Right ventricle myocardium inferior (tissue), 1 donor: Measurements from ENCODE around the gene FOXO3. TPM values are rescaled to one million over a fixed set of nuclear protein-coding genes. Genes with fewer than 3 reads are reported as not detected.
A peak's percentile ranks its signal among the peaks of the same experiment; 100 is the strongest.
"Not testable (repeated sequence)": the region's sequence is repeated elsewhere in the genome, so short reads cannot be mapped to it uniquely, and the experiment has no call there.

ENCODE experiments used
- ATAC-seq: fragments of 200-7000 bp; cut with Tn5 transposase; one replicate; pipeline ENCODE4 v1.9.1; 2020; ENCODE audit warnings: mild to moderate bottlenecking, moderate library complexity
- DNase-seq: peaks from one replicate; pipeline ENCODE4 v3.0.0; 2021; ENCODE audit errors: missing footprints
- intact Hi-C: fragments of 100-400 bp; cut with DNase I; formaldehyde crosslinking; loops from one replicate; pipeline ENCODE4 v1.11.0; 2022
- total RNA-seq: library from RNA; stranded (reverse); fragmentation: NEBNext Ultra II Directional; extraction: Animal tissue kit (Norgen Biotek cat#: 25700); gene quantifications from one replicate; pipeline ENCODE4 v1.2.1, GENCODE V29; 2021
- donor health status: DM: no; HTN: yes; CAD: no; lungs with severe emphysema.

Gene FOXO3
- total RNA-seq, 1 donor from 2014 or later: 32.3 TPM

- ATAC-seq (no peak), DNase-seq (no peak)
- intact Hi-C loops: no loop called here
These were observed 82.5 kb downstream of the FOXO3 start for GRCh38 chr6:108643184-108643583.

- intact Hi-C loops: no loop called here
- DNase-seq: no peak
- peak; percentile 60 for ATAC-seq
These were observed 83.5 kb downstream of the FOXO3 start for GRCh38 chr6:108644252-108644651.

- ATAC-seq (no peak), DNase-seq (no peak)
- intact Hi-C loops: no loop called here
These were observed 87.5 kb downstream of the FOXO3 start for GRCh38 chr6:108648191-108648590.

- DNase-seq (no peak), ATAC-seq (no peak)
- intact Hi-C loops: loop anchor here (2.0 kb wide), 1 partner anchor 18 kb away; no protein-coding TSS in a partner anchor
These were observed 89.6 kb downstream of the FOXO3 start for GRCh38 chr6:108650325-108650724.

GRCh38 chr6:108650781-108651180 lies 90.1 kb downstream of the FOXO3 start:
- no peak for DNase-seq
- intact Hi-C loops: loop anchor here (2.0 kb wide), 1 partner anchor 18 kb away; no protein-coding TSS in a partner anchor
- no peak for ATAC-seq

GRCh38 chr6:108651340-108652227 lies 90.9 kb downstream of the FOXO3 start:
- DNase-seq (no peak), ATAC-seq (peak; percentile 38)
- intact Hi-C loops: loop anchor here (2.0 kb wide), 1 partner anchor 19 kb away; no protein-coding TSS in a partner anchor

GRCh38 chr6:108652375-108652774 lies 91.7 kb downstream of the FOXO3 start:
- intact Hi-C loops: no loop called here
- ATAC-seq (no peak), DNase-seq (no peak)

GRCh38 chr6:108653949-108654348 lies 93.2 kb downstream of the FOXO3 start:
- intact Hi-C loops: loop anchor here (1.0 kb wide), 2 partner anchors 65 to 95 kb away; no protein-coding TSS in a partner anchor
- ATAC-seq (peak; percentile 81), DNase-seq (no peak)

- intact Hi-C loops: loop anchor here (1.0 to 5.0 kb wide), 3 partner anchors 38 to 95 kb away; no protein-coding TSS in a partner anchor
- ATAC-seq (no peak), DNase-seq (no peak)
These were observed 93.9 kb downstream of the FOXO3 start for GRCh38 chr6:108654465-108655106.

GRCh38 chr6:108655806-108656651 lies 95.3 kb downstream of the FOXO3 start:
- ATAC-seq: peak; percentile 60
- no peak for DNase-seq
- intact Hi-C loops: loop anchor here (2.0 to 5.0 kb wide), 2 partner anchors 36 to 61 kb away; no protein-coding TSS in a partner anchor

- ATAC-seq: no peak
- no peak for DNase-seq
- intact Hi-C loops: loop anchor here (2.0 to 5.0 kb wide), 2 partner anchors 35 to 62 kb away; no protein-coding TSS in a partner anchor
These were observed 96.1 kb downstream of the FOXO3 start for GRCh38 chr6:108656836-108657235.

GRCh38 chr6:108658174-108658573 lies 97.5 kb downstream of the FOXO3 start:
- intact Hi-C loops: loop anchor here (5.0 kb wide), 1 partner anchor 34 kb away; no protein-coding TSS in a partner anchor
- no peak for DNase-seq
- no peak for ATAC-seq

GRCh38 chr6:108658785-108659184 lies 98.1 kb downstream of the FOXO3 start:
- not testable (repeated sequence) for DNase-seq, ATAC-seq
- intact Hi-C loops: loop anchor here (5.0 kb wide), 1 partner anchor 34 kb away; no protein-coding TSS in a partner anchor

GRCh38 chr6:108660251-108660650 lies 99.5 kb downstream of the FOXO3 start:
- intact Hi-C loops: no loop called here
- DNase-seq (no peak), ATAC-seq (no peak)

- peak; percentile 27 for ATAC-seq
- no peak for DNase-seq
- intact Hi-C loops: no loop called here
These were observed 100.7 kb downstream of the FOXO3 start for GRCh38 chr6:108661430-108661829.

- intact Hi-C loops: no loop called here
- no peak for DNase-seq
- ATAC-seq: peak; percentile 28
These were observed 101.3 kb downstream of the FOXO3 start for GRCh38 chr6:108661982-108662381.

- no peak for DNase-seq
These were observed 102.0 kb downstream of the FOXO3 start for GRCh38 chr6:108662702-108663101.

GRCh38 chr6:108663494-108664064 lies 102.9 kb downstream of the FOXO3 start:
- ATAC-seq, DNase-seq, intact Hi-C loops: not testable (repeated sequence)

More at GRCh38 chr6:108662702-108663101, 102.0 kb downstream of the FOXO3 start:
- no peak for ATAC-seq
- intact Hi-C loops: no loop called here
